ENCODE measurements around the gene RRP1B. TPM values are rescaled to one million over a fixed set of nuclear protein-coding genes. Genes with fewer than 3 reads are reported as not detected.
"Not testable (repeated sequence)": the region's sequence is repeated elsewhere in the genome, so short reads cannot be mapped to it uniquely, and the experiment has no call there.

The RRP1B gene
- total RNA-seq, 4 donors from 2014 or later, result 12.5 to 24.7 (median 18.9) TPM

DNA sequence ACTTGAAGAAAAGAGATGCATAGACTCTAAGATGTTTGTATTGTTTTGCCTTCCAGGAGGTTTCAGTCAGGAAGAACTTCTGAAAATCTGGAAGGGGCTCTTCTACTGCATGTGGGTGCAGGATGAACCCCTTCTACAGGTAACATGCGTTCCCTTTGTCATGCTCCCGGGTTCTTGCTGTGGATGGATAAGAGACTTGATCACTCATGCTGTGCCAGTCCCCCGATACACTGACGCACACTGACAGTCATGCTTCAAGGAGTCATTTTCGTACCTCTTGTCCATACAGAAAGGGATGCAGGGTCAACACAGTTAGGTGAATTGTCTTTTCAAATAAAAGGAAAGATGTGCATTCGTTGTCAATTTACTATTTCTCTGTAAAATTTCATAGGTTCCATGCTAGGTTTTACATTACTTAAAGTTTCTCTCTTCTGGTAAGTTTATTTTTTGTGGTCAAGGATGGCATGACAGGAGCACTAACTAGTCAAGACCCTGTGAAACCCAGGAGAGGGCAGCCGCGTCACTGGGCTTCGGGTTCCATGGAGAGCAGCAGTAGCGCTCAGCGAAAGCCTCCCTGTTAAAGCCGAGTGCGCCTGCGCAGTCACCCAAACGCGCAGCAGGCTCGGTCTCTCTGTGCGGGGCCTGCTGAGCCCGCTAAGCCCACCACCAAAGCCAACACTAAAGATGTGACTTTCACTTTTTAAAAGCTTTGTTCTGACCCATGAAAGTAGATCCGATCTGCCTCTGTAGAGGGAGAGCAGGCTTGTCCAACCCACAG, 10.7 kb downstream of the RRP1B start:
- H3K9me3 ChIP-seq, result no peaks in the 10 kb centered on the region
- no peaks in the 10 kb centered on the region for H3K4me1 ChIP-seq
- DNase-seq, result no peak
- no peak for ATAC-seq
- intact Hi-C loops (cut with DNase I; ENCODE audit: low total_unique reads), result no loop called here
- in situ Hi-C loops (cut with MboI; ENCODE audit: low sequenced_read_pairs in 4 of 4), result no loop called here
- H3K4me3 ChIP-seq, result no peak overlapping the region
- no peak overlapping the region for H3K27ac ChIP-seq
- H3K36me3 ChIP-seq, result peaks cover 0 to 40% of the 10 kb centered on the region in 2 donors
- H3K27me3 ChIP-seq, result no peaks in the 10 kb centered on the region
- TF ChIP-seq CTCF (IDR thresholded peaks at IDR 0.05 in 4 of 5, conservative IDR thresholded peaks at IDR 0.05 in 1 of 5), result no peak
- no peak for TF ChIP-seq POLR2A (IDR thresholded peaks at IDR 0.05)

- TF ChIP-seq POLR2A (IDR thresholded peaks at IDR 0.05) (no peak), CTCF (IDR thresholded peaks at IDR 0.05 in 4 of 5, conservative IDR thresholded peaks at IDR 0.05 in 1 of 5) (no peak)
- no peaks in the 10 kb centered on the region for H3K4me1 ChIP-seq
- H3K27me3 ChIP-seq, result no peaks in the 10 kb centered on the region
- intact Hi-C loops (cut with DNase I; ENCODE audit: low total_unique reads), result loop anchor here (1.0 kb wide), 1 partner anchor 10 kb away; no protein-coding TSS in a partner anchor
- ATAC-seq (no peak), DNase-seq (no peak)
- no peak overlapping the region for H3K27ac ChIP-seq
- in situ Hi-C loops (cut with MboI; ENCODE audit: low sequenced_read_pairs in 4 of 4), result no loop called here
- peaks cover 0 to 72% of the 10 kb centered on the region in 2 donors for H3K36me3 ChIP-seq
- no peaks in the 10 kb centered on the region for H3K9me3 ChIP-seq
- H3K4me3 ChIP-seq, result no peak overlapping the region
These were observed 16.5 kb downstream of the RRP1B start for GRCh38 chr21:43675871-43676270.

DNA sequence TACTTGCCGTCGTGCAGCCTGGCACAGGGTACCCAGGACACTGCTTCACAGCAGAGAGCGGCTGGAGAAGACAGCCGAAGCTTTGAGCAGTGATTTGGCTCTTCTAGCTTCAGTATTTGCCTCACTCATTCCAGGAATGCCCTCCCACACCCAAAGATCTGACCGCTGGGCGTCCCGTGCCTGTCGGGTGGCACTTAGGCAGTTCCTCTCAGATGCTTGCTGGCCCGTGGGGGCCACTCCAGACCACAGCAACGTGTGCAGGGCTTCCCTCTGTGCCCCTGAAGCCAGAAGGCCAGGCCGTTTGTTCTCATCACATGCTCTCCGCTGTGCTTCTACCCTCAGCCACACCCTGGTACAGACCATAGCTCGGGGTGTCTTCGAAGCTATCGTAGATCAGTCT, 17.0 kb downstream of the RRP1B start:
- Histone ChIP-seq H3K36me3 (peaks cover 0 to 70% of the 10 kb centered on the region in 2 donors), H3K27me3 (no peaks in the 10 kb centered on the region), H3K4me3 (no peak overlapping the region), H3K9me3 (no peaks in the 10 kb centered on the region), H3K4me1 (no peaks in the 10 kb centered on the region), H3K27ac (no peak overlapping the region)
- TF ChIP-seq POLR2A (IDR thresholded peaks at IDR 0.05) (no peak), CTCF (IDR thresholded peaks at IDR 0.05 in 4 of 5, conservative IDR thresholded peaks at IDR 0.05 in 1 of 5) (no peak)
- intact Hi-C loops (cut with DNase I; ENCODE audit: low total_unique reads) (no loop called here), in situ Hi-C loops (cut with MboI; ENCODE audit: low sequenced_read_pairs in 4 of 4) (no loop called here)
- ATAC-seq (no peak), DNase-seq (no peak)

GRCh38 chr21:43679951-43680350, 20.6 kb downstream of the RRP1B start:
- ATAC-seq (no peak), DNase-seq (no peak)
- Histone ChIP-seq H3K27me3 (no peaks in the 10 kb centered on the region), H3K4me1 (no peaks in the 10 kb centered on the region), H3K9me3 (no peaks in the 10 kb centered on the region), H3K4me3 (no peak overlapping the region), H3K27ac (no peak overlapping the region), H3K36me3 (peaks cover 0 to 80% of the 10 kb centered on the region in 2 donors)
- intact Hi-C loops (cut with DNase I; ENCODE audit: low total_unique reads), result no loop called here
- TF ChIP-seq CTCF (IDR thresholded peaks at IDR 0.05 in 4 of 5, conservative IDR thresholded peaks at IDR 0.05 in 1 of 5) (no peak), POLR2A (IDR thresholded peaks at IDR 0.05) (no peak)
- in situ Hi-C loops (cut with MboI; ENCODE audit: low sequenced_read_pairs in 4 of 4), result no loop called here

DNA sequence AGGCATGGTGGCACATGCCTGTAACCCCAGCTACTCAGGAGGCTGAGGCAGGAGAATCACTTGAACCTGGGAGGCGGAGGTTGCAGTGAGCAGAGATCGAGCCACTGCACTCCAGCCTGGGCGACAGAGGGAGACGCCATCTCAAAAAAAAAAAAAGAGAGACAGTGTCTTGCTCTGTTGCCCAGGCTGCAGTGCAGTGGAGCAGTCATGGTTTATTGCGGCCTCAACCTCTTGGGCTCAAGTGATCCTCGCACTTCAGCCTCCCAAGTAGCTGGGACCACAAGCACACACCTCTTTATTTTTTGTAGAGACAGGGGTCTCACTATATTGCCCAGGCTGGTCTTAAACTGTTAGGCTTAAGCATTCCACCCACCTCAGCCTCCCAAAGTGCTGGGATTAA, 21.1 kb downstream of the RRP1B start:
- in situ Hi-C loops (cut with MboI; ENCODE audit: low sequenced_read_pairs in 4 of 4); H3K9me3 ChIP-seq; intact Hi-C loops (cut with DNase I; ENCODE audit: low total_unique reads): not testable (repeated sequence)

More for the DNA sequence above, 21.1 kb downstream of the RRP1B start:
- peaks cover 0 to 80% of the 10 kb centered on the region in 2 donors for H3K36me3 ChIP-seq
- not testable (repeated sequence) for H3K4me3 ChIP-seq, H3K27me3 ChIP-seq, ATAC-seq, DNase-seq, H3K27ac ChIP-seq, H3K4me1 ChIP-seq

Data from gastrocnemius medialis (tissue), 4 donors.